ENCODE measurements around the gene DNPH1. TPM values are rescaled to one million over a fixed set of nuclear protein-coding genes. Genes with fewer than 3 reads are reported as not detected.

The DNPH1 gene
- total and polyA plus RNA-seq, 9 of the 15 experiments (the other 6 are each of a cell fraction or from before 2014, with no cell fraction given) = 7.3 to 300 (median 68.7) TPM

- Histone ChIP-seq H3K27ac (ENCODE audit: extremely low read depth, low read depth, low read length) (no peak overlapping the region), H3K36me3 (ENCODE audit: control insufficient read depth, insufficient read depth, low read length) (peaks cover 38% of the 10 kb centered on the region; the same call in 2 of the 3 replicates), H3K4me1 (replicated peaks in 1 of 2; ENCODE audit: control insufficient read depth in 2 of 2, insufficient read depth in 2 of 2, low read length in 2 of 2) (peaks cover 17 to 40% of the 10 kb centered on the region in 2 experiments; a peak in 4 of 5 replicates), H4K20me1 (replicated peaks; ENCODE audit: control insufficient read depth, insufficient read depth, low read length) (no peaks in the 10 kb centered on the region), H3K9ac (ENCODE audit: insufficient read depth in 1 of 2, low read depth in 2 of 2, low read length in 2 of 2) (peak overlapping the region in 1 of 2 experiments; percentile 3; a peak in 1 of 4 replicates), H3K9me3 (replicated peaks; ENCODE audit: control insufficient read depth, insufficient read depth, low read depth, low read length) (no peaks in the 10 kb centered on the region), H3K4me3 (no peak overlapping the region), H3K27me3 (ENCODE audit: control insufficient read depth in 2 of 2, insufficient read depth in 2 of 2, low read length in 2 of 2) (no peaks in the 10 kb centered on the region), H3K9me1 (ENCODE audit: control insufficient read depth, insufficient read depth, low read length) (no peaks in the 10 kb centered on the region), H2AFZ (ENCODE audit: low read depth, low read length) (no peak overlapping the region), H3K4me2 (ENCODE audit: insufficient read depth, low read length) (no peak overlapping the region), H3K79me2 (ENCODE audit: control insufficient read depth, insufficient read depth, low read length) (peaks cover 5% of the 10 kb centered on the region)
- BruUV-seq (replicated peaks) = no TSS peak
- 87% methylated on average over 15 of the region's 15 CpGs for WGBS (ENCODE audit: insufficient coverage, low coverage, missing lambda C conversion rate)
- TF ChIP-seq FOXA1 (IDR thresholded peaks at IDR 0.05; ENCODE audit: borderline replicate concordance) (no peak), MXD1 (CRISPR knock-in tag; IDR thresholded peaks at IDR 0.05; ENCODE audit: borderline replicate concordance, poor library complexity, severe bottlenecking) (no peak), POLR2AphosphoS2 (IDR thresholded peaks at IDR 0.05; ENCODE audit: low read length) (0 out of 2 replicates have a peak, but pooled peaks have one; percentile 22), SUPT5H (IDR thresholded peaks at IDR 0.05) (peak; percentile 61; the same call in 1 of the 2 replicates), ATF3 (IDR thresholded peaks at IDR 0.05) (no peak), ATF3 (CRISPR knock-in tag; conservative IDR thresholded peaks at IDR 0.05) (no peak), POLR2G (IDR thresholded peaks at IDR 0.05; ENCODE audit: low read depth, low read length) (peak; percentile 50), CEBPG (CRISPR knock-in tag; IDR thresholded peaks at IDR 0.05) (no peak), CEBPG (tag; conservative IDR thresholded peaks at IDR 0.05 in 1 of 2, IDR thresholded peaks at IDR 0.05 in 1 of 2) (no peak), POLR2A (conservative IDR thresholded peaks at IDR 0.05) (peak; percentile 60; the same call in 1 of the 2 replicates), TBP (optimal IDR thresholded peaks at IDR 0.05; ENCODE audit: low read depth, low read length) (no peak), POLR2B (IDR thresholded peaks at IDR 0.05; ENCODE audit: low read depth, partially characterized antibody) (peak; percentile 42), ZBTB33 (CRISPR knock-in tag; IDR thresholded peaks at IDR 0.05) (0 out of 2 replicates have a peak, but pooled peaks have one; percentile 24), HMGN3 (IDR thresholded peaks at IDR 0.05; ENCODE audit: borderline replicate concordance, extremely low read depth, insufficient read length, low read depth, low read length) (peak; percentile 32), KDM5B (IDR thresholded peaks at IDR 0.05; ENCODE audit: insufficient replicate concordance, low read depth, low read length) (peak; percentile 4), RBFOX2 (IDR thresholded peaks at IDR 0.05; ENCODE audit: low read depth, low read length) (peak; percentile 55; the same call in 1 of the 2 replicates)
- in situ Hi-C loops (cut with MboI) (no loop called here), intact Hi-C loops (cut with micrococcal nuclease) (no loop called here)
- ATAC-seq (peak; percentile 23), FAIRE-seq (no peak), DNase-seq (ENCODE audit: extremely low read depth in 1 of 4, low spot score in 3 of 4) (no peak)
- ChIA-PET CTCF (ENCODE audit: low intra/inter-chr PET ratio) (no interaction called here), POLR2A (interaction anchor here (0.5 to 11.2 kb wide), 8 partner anchors 6 to 362 kb away, joined by 3 to 118 read pairs (median 3); no protein-coding TSS in a partner anchor)
These were observed 6.7 kb downstream of the DNPH1 start for GRCh38 chr6:43222418-43223059.
